Measurements from ENCODE around the gene ARMS2.

DNA sequence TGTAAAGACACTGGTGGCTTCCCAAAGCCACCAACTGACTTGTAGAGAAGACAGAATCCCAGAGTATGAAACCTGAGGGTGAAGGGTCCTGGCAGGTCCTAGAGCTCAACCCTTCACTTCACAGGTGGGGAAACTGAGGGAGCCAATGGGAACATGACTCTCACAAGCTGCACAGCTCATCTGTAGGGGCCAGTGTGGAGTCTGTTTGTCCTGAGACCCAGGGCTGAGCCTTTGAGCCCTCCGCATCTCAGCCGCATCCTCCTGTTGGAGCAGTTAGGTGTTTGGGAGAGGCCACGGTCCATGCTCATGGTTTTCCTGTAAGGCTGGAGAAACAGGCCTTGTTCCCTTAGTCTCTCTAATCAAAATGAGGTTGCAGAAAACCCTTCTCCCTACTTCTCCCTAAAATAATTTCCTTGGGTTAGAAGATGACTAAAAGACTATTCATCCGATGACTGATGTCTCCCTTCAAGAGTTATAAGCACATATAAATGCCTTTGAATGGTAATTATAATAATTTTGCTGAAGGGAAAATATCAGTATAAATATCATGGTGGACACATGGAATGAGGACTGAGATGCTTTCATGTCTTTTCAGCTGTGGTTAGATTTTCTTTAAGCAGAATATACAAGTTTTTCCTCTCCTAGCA lies 17.2 kb downstream of the ARMS2 start:
- TF ChIP-seq POLR2A (IDR thresholded peaks at IDR 0.05): no peak
- TF ChIP-seq, protein P1, sequence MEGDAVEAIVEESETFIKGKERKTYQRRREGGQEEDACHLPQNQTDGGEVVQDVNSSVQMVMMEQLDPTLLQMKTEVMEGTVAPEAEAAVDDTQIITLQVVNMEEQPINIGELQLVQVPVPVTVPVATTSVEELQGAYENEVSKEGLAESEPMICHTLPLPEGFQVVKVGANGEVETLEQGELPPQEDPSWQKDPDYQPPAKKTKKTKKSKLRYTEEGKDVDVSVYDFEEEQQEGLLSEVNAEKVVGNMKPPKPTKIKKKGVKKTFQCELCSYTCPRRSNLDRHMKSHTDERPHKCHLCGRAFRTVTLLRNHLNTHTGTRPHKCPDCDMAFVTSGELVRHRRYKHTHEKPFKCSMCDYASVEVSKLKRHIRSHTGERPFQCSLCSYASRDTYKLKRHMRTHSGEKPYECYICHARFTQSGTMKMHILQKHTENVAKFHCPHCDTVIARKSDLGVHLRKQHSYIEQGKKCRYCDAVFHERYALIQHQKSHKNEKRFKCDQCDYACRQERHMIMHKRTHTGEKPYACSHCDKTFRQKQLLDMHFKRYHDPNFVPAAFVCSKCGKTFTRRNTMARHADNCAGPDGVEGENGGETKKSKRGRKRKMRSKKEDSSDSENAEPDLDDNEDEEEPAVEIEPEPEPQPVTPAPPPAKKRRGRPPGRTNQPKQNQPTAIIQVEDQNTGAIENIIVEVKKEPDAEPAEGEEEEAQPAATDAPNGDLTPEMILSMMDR (IDR thresholded peaks at IDR 0.05): no peak
- TF ChIP-seq POLR2AphosphoS5 (IDR thresholded peaks at IDR 0.05): no peak
